ENCODE results near the gene DHCR24.

DNA sequence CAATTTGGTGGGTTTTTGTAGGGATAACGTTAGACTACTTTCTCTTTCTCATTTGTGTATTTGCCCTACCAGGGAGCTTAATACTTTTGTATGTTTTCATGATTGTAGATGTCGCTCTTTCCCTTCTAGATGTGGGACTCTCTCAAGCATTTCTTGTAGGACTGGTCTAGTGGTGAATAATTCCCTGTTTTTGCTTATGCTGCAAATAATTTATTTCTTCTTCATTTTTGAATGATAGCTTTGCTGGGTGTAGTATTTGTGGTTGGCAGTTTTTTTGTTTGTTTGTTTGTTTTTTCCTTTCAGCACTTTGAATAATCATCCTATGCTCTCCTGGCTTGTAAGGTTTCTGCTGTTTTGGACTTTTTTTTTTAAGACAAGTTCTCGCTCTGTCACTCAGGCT, 63.3 kb downstream of the DHCR24 start:
- TF ChIP-seq, protein P1, sequence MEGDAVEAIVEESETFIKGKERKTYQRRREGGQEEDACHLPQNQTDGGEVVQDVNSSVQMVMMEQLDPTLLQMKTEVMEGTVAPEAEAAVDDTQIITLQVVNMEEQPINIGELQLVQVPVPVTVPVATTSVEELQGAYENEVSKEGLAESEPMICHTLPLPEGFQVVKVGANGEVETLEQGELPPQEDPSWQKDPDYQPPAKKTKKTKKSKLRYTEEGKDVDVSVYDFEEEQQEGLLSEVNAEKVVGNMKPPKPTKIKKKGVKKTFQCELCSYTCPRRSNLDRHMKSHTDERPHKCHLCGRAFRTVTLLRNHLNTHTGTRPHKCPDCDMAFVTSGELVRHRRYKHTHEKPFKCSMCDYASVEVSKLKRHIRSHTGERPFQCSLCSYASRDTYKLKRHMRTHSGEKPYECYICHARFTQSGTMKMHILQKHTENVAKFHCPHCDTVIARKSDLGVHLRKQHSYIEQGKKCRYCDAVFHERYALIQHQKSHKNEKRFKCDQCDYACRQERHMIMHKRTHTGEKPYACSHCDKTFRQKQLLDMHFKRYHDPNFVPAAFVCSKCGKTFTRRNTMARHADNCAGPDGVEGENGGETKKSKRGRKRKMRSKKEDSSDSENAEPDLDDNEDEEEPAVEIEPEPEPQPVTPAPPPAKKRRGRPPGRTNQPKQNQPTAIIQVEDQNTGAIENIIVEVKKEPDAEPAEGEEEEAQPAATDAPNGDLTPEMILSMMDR (tag by site-specific recombination; IDR thresholded peaks at IDR 0.05) = no peak
- TF ChIP-seq ZBTB17 (tag by site-specific recombination; IDR thresholded peaks at IDR 0.05) = no peak
- TF ChIP-seq ZNF670 (tag by site-specific recombination; IDR thresholded peaks at IDR 0.05; ENCODE audit: low read depth) = no peak
- no peak for TF ChIP-seq ZNF621 (tag by site-specific recombination; IDR thresholded peaks at IDR 0.05)
- no peak for TF ChIP-seq ZNF830 (tag by site-specific recombination; IDR thresholded peaks at IDR 0.05; ENCODE audit: low read depth)
- TF ChIP-seq ZNF10 (tag by site-specific recombination; IDR thresholded peaks at IDR 0.05) = no peak
- no peak for TF ChIP-seq ZNF274 (IDR thresholded peaks at IDR 0.05; ENCODE audit: low read length)
- no peak for TF ChIP-seq ZNF274 (tag by site-specific recombination; IDR thresholded peaks at IDR 0.05; ENCODE audit: borderline replicate concordance)
- TF ChIP-seq ZNF175 (tag by site-specific recombination; IDR thresholded peaks at IDR 0.05) = no peak
- TF ChIP-seq, protein P2, sequence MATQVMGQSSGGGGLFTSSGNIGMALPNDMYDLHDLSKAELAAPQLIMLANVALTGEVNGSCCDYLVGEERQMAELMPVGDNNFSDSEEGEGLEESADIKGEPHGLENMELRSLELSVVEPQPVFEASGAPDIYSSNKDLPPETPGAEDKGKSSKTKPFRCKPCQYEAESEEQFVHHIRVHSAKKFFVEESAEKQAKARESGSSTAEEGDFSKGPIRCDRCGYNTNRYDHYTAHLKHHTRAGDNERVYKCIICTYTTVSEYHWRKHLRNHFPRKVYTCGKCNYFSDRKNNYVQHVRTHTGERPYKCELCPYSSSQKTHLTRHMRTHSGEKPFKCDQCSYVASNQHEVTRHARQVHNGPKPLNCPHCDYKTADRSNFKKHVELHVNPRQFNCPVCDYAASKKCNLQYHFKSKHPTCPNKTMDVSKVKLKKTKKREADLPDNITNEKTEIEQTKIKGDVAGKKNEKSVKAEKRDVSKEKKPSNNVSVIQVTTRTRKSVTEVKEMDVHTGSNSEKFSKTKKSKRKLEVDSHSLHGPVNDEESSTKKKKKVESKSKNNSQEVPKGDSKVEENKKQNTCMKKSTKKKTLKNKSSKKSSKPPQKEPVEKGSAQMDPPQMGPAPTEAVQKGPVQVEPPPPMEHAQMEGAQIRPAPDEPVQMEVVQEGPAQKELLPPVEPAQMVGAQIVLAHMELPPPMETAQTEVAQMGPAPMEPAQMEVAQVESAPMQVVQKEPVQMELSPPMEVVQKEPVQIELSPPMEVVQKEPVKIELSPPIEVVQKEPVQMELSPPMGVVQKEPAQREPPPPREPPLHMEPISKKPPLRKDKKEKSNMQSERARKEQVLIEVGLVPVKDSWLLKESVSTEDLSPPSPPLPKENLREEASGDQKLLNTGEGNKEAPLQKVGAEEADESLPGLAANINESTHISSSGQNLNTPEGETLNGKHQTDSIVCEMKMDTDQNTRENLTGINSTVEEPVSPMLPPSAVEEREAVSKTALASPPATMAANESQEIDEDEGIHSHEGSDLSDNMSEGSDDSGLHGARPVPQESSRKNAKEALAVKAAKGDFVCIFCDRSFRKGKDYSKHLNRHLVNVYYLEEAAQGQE (tag by site-specific recombination; IDR thresholded peaks at IDR 0.05) = no peak
- TF ChIP-seq ZNF792 (tag by site-specific recombination; IDR thresholded peaks at IDR 0.05) = no peak
- TF ChIP-seq, protein P3, sequence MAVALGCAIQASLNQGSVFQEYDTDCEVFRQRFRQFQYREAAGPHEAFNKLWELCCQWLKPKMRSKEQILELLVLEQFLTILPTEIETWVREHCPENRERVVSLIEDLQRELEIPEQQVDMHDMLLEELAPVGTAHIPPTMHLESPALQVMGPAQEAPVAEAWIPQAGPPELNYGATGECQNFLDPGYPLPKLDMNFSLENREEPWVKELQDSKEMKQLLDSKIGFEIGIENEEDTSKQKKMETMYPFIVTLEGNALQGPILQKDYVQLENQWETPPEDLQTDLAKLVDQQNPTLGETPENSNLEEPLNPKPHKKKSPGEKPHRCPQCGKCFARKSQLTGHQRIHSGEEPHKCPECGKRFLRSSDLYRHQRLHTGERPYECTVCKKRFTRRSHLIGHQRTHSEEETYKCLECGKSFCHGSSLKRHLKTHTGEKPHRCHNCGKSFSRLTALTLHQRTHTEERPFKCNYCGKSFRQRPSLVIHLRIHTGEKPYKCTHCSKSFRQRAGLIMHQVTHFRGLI (tag by site-specific recombination; IDR thresholded peaks at IDR 0.05) = no peak
- no peak for TF ChIP-seq ZNF423 (tag by site-specific recombination; IDR thresholded peaks at IDR 0.05)
- TF ChIP-seq ZNF501 (tag by site-specific recombination; IDR thresholded peaks at IDR 0.05) = no peak

Data from HEK293 (cell line).